NCI-H128 (cell line): ENCODE data around the gene LRRC37A2.
"Not testable (repeated sequence)": the region's sequence is repeated elsewhere in the genome, so short reads cannot be mapped to it uniquely, and the experiment has no call there.

ENCODE experiments used
- DNase-seq: peaks from one replicate; lab custom pipeline; 2025; ENCODE audit not compliant: unreplicated experiment; lab: John Stamatoyannopoulos, UW

Gene LRRC37A2

DNA sequence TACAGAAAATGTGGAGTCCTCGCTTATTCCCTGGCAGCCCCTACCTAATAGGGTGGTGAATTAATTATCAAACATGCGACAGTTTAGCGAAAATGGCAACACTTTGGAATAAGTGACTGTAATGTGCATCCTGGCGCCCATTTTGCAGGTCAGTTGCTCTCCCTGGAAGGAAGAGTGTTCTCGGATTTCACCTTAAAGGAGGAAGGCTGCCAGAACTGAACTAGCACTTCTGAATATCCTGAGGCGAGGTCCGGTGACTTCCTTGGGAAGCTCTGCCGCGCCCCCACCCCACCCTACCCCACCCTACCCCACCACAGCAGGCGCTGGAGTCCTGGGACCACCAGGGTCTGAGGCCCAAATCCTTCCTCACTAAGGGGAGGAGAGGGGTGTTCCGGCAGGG is at the start of gene LRRC37A2:
TSS of gene LRRC37A2 (plus strand) at position 301 of the 400 bp plus-strand sequence. CDS start 245 bp downstream, outside the sequence.
- not testable (repeated sequence) for DNase-seq

DNA sequence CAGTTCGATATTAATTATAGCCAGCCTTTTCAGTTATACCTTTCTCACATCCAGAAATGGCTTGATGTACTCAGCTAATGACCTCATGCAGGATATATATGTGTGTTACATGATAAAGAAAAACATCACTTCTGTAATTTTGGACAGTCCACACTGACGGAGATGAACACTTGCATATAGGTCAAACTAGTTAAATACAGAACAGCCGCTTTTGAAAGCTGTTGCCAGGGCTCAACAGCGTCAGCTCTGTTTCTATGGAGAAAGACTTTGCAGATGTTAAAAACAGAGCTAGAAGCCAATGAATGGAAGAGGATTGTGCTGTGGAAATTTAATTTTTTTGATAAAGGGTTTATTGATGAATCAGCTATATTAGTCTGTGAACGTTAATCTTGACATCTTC is 44.6 kb upstream of the LRRC37A2 start:
- not testable (repeated sequence) for DNase-seq

DNA sequence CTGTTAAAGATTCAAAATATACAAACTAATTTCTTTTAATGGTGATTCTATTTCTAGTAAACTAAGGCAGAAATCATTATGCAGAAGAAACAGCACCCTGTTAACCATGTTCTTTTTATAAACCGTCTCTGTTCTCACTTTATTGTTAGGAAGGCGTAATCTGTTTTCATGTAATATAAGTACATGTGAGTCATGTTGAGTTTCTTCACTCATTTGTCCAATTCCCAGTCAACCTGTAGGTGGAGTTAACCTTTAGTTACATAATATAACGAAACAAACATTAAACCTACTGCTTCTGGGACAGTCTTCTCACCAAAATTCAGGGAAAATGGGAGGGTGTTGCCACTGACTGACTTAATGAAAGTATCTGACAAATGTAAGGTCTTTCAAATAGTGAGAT is 37.8 kb upstream of the LRRC37A2 start:
- DNase-seq, result not testable (repeated sequence)

DNA sequence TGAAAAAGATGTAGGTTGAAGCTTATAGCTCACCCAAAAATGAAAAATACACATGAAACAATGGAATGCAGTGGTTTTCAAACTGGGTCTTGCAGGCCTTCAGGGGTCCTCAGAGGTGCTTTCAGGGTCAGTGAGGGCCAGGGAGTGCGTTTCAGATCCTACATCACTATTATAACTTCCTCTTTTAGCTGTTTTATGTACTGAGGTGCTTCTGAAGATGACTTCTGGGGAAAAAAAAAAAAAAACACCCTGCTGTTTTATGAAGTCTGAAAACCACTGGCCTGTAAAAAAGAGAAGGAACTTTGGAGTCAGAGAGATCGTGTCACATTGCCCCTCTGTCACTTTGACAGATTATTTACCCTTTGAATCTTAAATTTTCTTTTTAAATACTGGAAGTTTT is 36.7 kb upstream of the LRRC37A2 start:
- DNase-seq, result not testable (repeated sequence)

DNA sequence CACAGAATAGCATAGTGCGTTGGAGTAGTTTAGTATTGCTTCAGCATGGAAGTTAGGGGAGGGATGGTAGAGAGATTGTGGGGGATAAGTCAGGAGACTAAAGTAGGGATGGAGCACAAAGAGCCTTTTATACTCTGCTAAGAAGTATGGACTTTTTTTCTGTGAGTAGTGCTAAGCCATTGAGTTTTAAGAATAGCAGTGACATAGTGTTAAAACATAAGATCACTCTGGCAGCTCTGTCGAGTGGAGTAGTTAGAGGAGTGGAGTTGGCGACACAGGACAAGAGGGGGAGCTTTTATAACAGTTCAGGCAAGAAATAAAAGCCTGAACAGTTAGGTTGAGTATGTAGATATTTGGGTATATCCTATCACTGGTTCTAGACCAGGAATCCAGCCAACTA is 33.4 kb upstream of the LRRC37A2 start:
- DNase-seq, result not testable (repeated sequence)

DNA sequence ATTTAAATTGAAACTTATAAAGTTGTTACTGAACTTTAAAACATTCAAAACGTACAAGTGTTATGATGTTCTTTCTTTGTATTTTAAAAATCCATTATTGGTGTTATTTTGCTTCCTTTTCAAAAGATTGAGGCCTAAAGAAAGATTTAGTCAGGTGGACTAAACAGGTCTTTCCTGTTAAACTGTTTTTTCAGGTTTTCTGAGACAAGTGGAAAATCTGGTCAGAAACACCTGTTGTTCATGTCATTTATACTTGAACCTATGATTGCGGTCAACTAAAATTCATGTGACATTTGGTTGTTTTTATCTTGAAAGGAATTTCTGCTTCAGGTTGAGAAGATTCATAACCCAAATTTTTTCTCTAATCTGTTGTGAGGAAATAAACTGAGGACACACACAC is 31.0 kb upstream of the LRRC37A2 start:
- DNase-seq, result not testable (repeated sequence)

DNA sequence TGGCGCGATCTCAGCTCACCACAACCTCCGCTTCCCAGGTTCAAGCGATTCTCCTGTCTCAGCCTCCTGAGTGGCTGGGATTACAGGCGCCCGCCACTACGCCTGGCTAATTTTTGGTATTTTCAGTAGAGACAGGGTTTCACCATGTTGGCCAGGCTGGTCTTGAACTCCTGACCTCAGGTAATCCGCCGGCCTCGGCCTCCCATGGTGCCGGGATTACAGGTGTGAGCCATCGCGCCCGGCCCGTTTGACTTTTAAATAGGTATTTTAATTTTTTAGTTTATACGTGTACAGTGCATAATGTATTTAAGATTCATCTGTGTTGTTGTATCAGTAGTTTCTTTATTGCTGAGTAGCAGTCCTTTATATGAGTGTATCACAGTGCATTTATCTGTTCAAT is 20.2 kb upstream of the LRRC37A2 start:
- not testable (repeated sequence) for DNase-seq

DNA sequence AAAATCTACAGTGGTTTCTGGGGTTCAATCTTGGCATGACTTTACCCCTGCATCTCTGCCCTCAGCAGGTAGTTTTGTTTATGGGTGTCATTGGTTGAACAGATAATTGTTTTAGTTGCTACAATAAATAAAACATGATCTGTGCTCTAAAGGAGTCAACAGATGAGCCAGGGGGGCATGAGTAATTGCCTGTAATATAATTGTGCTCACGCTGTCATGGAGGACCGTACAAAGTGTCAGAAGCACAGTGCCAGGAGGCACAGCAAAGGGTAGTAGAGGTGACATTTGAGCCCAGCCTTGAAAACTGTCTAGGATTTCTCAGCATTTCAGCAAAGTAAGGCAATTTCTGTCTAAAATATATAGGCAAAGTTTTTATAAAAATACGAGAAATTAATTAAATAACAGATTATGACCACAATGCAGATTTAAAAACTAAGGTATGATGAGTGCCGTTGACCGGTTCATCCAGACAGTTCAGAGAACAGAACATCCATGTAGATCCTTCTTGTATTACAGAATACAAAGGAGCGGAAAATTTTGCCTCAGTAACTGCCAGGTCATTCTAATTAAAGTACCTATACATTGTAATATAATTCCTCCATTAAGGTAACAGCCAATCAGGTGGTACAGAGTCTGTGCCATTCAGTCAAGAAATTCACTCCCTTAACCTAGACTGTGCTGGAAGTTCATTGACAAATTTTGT is 12.7 kb upstream of the LRRC37A2 start:
- not testable (repeated sequence) for DNase-seq

DNA sequence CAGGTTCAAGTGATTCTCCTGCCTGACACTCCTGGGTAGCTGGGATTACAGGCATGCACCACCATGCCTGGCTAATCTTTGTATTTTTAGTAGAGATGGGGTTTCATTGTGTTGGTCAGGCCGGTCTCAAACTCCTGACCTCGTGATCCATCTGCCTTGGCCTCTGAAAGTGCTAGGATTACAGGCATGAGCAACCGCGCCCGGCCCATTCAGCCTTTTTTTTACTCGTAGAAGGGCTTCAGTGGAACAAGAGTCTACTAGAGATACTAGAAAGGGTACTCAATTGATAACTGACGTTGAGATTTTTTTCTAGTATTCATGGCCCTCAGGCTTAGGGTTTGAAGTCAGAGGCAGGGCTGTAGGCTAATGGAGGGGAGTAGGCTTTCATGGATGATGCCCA is 6.4 kb upstream of the LRRC37A2 start:
- not testable (repeated sequence) for DNase-seq

DNA sequence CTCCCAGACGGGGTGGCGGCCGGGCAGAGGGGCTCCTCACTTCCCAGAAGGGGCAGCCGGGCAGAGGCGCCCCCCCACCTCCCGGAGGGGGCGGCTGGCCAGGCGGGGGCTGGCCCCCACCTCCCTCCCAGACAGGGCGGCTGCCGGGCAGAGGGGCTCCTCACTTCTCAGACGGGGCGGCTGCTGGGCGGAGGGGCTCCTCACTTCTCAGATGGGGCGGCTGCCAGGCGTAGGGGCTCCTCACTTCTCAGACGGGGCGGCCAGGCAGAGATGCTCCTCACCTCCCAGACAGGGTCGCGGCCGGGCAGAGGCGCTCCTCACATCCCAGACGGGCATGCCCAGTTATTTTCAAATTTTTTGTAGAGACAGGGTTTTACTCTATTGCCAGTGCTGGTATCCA is 22.4 kb downstream of the LRRC37A2 start:
- not testable (repeated sequence) for DNase-seq

DNA sequence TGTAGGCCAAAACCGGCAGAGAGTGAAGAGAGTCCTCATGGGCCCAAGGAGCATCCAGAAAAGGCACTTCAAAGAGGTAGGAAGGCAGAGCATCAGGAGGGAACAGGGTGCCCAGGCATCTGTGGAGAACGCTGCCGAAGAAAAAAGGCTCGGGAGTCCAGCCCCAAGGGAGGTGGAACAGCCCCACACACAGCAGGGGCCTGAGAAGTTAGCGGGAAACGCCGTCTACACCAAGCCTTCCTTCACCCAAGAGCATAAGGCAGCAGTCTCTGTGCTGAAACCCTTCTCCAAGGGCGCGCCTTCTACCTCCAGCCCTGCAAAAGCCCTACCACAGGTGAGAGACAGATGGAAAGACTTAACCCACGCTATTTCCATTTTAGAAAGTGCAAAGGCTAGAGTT is 36.3 kb downstream of the LRRC37A2 start:
- DNase-seq, result not testable (repeated sequence)

DNA sequence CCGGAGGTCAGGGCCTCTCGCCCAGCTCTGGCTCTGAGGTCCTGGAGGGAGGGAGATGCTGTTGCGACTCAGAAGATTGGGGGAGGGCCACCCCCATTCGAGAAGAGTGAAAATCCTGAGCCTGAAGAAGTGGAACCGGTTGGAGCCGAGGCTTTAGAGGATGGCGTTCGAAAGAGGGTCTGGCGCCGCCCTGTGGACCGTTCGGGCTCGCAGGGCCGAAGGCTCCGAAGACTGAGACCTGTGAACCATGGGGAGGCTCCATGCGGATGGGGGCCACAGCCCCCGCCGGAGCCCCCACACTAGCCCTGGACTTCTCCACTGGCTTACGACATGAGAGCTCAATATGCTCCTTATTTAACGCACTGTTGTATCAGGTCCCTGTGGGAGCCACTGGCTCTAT is 46.9 kb downstream of the LRRC37A2 start:
- DNase-seq, result not testable (repeated sequence)

DNA sequence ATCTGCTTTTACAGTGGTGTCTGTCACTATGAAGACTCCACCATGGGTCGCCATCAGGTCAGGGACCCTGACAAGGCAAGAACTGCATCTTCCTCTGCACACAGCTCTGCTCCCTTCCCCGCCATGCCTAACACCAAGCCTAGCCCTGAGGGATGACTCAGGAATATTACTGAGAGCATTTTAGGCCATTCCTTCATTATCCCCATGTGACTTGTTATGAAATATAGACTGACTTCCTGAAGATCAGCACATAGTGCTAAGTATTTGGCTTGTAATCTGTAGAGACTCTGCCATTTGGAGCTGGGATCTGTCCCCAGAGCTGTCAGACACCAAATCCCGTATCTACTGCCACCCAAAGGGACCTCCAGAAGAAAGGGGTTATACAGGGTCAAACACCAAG is 47.8 kb downstream of the LRRC37A2 start:
- not testable (repeated sequence) for DNase-seq

DNA sequence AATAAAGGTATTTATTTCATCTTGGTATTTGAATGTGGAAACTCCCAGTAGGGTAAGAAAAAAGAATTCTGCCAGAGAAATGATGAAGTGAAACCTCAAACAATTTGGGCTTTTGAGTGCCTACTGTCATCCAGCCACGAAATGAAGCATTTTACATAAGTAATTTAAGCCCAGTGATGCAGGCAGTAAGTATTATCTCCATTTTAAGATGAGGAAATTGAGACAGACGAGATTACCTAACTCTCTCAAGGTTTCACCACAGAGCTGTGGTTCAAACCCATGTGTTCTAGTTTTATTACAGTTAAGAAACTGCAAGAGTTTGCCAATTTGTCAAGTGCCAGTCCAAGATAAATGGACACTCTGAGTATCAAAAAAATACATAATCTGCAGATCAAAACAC is 54.0 kb downstream of the LRRC37A2 start:
- not testable (repeated sequence) for DNase-seq

DNA sequence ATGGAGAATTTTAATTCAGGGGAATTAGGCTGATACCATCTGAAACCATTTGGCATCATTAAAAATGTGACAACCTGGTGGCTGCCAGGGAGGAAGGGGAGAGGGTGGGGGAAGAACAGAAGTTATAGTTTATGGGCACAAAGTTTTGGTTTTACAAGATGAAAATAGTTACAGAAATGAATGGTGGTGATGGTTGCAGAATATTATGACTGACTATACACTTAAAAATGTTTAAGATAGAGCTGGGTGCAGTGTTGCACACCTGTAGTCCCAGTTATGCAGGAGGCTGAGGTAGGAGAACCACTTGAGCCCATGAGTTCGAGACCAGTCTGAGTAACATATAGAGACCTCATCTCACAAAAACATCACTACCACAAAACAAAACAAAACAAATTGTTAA is 54.7 kb downstream of the LRRC37A2 start:
- not testable (repeated sequence) for DNase-seq

DNA sequence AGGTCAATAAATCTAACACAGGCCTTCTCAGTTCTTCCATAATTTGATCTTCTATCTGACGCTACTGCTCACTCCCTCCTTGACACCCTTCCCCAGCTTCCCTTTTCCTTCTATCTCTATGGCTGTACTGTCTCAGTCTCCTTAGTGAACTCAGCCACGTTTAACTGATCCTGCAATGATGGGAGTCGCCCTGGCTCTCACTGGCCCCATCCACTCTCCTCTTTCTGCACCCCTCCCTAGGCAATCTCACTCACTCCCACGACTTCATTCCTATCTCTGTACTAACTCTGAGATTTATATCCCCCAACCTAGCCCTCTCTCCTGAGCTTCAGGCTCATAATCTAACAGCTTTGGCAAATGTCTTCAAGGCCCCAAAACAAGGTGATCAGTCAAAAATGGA is 59.5 kb downstream of the LRRC37A2 start:
- DNase-seq, result not testable (repeated sequence)

DNA sequence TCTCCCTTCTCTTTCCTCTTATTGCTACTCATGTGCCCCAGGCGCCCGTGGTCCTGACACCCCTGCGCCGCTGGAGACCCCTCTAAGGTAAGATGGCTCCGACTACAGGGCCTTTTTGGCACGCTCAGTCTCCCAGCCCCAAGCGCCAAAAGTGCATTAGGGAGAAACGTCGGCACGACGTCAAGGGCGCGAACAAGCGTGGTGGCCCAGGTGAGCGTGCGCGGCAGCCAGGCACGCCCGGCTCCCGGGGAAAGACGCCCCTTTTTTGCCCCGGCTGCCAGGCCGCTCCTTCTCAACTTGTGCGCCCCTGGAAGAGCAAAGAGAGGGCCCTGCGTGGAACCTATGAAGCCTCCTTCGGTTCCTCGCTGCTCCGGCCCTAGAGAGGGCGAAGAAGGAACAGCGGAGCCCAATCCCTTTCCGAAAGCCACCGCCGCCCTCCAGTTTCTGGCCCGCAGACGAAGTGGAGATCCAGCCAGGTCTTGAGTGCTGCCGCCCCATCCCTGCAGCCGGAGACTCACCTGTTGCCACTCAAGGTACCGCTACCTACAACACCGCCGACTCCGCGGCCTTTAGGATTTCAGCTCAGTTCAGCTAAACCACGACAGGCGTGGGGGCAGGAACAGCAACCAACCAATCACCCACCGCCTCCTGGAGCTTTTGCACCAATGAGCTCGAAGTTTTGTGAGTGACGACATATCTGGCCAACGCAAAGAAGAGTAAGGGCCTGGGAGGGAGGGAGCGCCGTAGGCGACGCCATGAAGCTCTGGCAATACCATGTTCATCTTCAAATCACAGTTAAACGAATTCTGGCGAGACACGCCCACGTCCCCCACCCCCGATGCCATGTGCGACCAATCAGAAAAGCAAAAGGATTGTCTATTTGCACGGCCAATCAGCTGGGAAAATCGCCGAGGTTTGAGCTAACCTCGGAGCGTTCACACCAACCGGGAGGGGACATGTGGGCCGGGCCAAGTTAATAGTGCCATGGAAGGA is 67.1 kb downstream of the LRRC37A2 start, which contains the start of gene ARL17A:
TSS of gene ARL17A (minus strand) at position 609 of the 993 bp plus-strand sequence. CDS start 3,369 bp downstream, outside the sequence.
- DNase-seq, result not testable (repeated sequence)

DNA sequence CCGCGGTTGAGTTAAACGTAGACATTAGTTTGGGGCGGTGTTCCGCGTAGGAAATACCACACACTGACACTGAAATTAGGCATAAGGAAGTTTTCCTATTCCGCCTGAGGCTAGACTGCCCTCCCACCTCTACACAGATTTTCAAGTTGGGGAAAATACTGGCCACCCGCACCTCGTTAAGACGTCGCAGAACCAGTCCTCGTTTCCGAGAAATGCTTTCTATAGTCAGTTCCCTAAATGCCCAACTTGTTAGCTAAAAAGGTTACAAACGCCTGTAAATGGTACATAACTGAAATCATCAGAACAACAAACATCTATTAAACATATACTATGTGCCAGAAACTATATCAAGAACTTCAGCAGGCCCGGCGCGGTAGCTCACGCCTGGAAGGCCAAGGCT is 67.8 kb downstream of the LRRC37A2 start:
- DNase-seq, result not testable (repeated sequence)

DNA sequence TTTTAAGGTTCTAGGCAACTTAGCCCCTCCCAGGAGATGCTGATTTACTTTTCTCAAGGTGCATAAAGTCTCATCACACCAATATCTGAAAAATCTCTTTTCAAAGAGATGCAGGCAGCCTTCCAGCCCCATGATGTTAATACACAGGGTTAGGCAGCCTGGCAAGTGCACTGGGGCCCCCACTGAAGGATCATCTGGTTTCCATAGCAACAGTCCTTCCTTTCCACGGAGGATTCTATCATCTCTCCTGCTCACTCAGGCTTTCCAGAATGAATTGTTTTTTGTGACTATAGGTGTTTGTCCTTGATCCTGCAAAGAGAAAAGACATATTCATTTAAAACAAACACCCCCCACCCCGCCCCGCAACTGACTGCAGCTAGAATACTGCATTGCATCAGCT is 73.2 kb downstream of the LRRC37A2 start:
- DNase-seq, result not testable (repeated sequence)

DNA sequence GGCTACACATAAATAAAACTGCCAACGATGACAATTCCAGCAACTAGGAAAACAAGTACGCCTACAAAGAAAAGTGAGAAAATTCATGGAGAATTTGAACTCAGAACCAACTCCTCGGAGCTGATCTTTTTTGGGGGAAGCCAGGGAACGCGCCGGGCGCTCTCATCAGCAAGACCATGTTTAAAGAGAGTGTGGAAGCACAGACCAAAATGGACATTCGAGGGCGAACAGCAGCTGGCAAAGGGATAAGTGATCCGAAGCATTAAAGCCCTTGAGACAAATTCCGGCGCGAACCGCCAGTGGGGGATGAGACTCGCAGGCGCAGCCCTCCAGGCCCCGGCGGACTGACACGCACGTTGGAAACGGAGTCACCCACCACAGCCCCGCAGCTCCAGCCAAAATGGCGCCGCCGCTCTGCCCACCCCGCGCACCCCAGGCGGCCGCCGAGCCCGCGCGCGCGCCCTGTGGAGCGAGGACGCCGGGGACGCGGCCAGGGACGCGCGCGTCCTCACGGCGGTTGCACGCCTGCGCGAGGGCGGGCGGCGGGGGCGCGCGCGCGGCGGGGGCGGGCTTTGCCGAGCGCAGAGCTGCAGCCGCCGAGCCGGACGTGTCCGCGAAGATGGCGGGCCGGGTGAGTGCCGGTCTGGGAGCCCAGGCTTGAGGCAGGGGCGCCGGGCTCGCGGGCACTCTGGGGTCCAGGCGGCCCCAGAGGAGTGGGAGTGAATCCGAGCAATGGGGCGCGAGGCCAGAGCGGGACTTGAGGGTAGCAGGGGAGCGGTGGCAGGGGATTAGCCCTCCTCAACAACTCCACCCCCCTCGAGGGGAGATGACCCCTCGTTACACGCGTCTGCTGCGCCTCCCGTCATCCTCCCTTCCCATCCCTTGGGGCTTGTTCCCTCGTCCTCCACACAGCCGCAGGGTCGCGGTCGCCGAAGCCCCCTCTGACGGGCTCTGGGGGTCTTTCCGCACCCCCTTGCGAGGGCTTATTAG is 78.2 kb downstream of the LRRC37A2 start, which contains the start of gene NSF:
TSS of gene NSF (plus strand) at position 513 of the 990 bp plus-strand sequence. CDS start at position 620, 107 bp downstream.
- not testable (repeated sequence) for DNase-seq
